Activated T-cell treated with anti-CD3 and anti-CD28 coated beads, Interleukin-2, amount 50 U/mL, for 4 hours (primary cell): ENCODE measurements around the gene CERS4. TPM values are rescaled to one million over a fixed set of nuclear protein-coding genes. Genes with fewer than 3 reads are reported as not detected.
A peak's percentile ranks its signal among the peaks of the same experiment; 100 is the strongest.
"Not testable (repeated sequence)": the region's sequence is repeated elsewhere in the genome, so short reads cannot be mapped to it uniquely, and the experiment has no call there.

Experiments used
- ATAC-seq, 2 donors: fragments of 200-7000 bp; cut with Tn5 transposase; one replicate each; pipeline ENCODE4 v1.10.0; 2021
- DNase-seq: peaks from one replicate; pipeline ENCODE4 v3.0.0-alpha.2; 2020
- H3K27me3 Mint-ChIP-seq: one replicate; pipeline ENCODE4 v1.8.0; 2021; ENCODE audit warnings: low read depth, mixed read lengths
- H3K36me3 Mint-ChIP-seq: one replicate; pipeline ENCODE4 v1.8.0; 2022; ENCODE audit warnings: mixed read lengths; ENCODE audit not compliant: insufficient read depth
- H3K4me1 Mint-ChIP-seq: one replicate; pipeline ENCODE4 v1.8.0; 2021; ENCODE audit warnings: low read depth, mixed read lengths
- H3K4me3 Mint-ChIP-seq: one replicate; pipeline ENCODE4 v1.8.0; 2021; ENCODE audit warnings: mild to moderate bottlenecking, moderate library complexity, mixed read lengths
- H3K9me3 Mint-ChIP-seq: one replicate; pipeline ENCODE4 v1.8.0; 2021; ENCODE audit warnings: mixed read lengths
- total RNA-seq, 3 donors: library from RNA; stranded (reverse); gene quantifications; one replicate each; pipeline ENCODE4 v1.2.1, GENCODE V29; 2021

CERS4 gene, protein sequence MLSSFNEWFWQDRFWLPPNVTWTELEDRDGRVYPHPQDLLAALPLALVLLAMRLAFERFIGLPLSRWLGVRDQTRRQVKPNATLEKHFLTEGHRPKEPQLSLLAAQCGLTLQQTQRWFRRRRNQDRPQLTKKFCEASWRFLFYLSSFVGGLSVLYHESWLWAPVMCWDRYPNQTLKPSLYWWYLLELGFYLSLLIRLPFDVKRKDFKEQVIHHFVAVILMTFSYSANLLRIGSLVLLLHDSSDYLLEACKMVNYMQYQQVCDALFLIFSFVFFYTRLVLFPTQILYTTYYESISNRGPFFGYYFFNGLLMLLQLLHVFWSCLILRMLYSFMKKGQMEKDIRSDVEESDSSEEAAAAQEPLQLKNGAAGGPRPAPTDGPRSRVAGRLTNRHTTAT
- total RNA-seq, result 10 to 100 TPM; 16.8 to 24.1 (median 19.6) TPM

DNA sequence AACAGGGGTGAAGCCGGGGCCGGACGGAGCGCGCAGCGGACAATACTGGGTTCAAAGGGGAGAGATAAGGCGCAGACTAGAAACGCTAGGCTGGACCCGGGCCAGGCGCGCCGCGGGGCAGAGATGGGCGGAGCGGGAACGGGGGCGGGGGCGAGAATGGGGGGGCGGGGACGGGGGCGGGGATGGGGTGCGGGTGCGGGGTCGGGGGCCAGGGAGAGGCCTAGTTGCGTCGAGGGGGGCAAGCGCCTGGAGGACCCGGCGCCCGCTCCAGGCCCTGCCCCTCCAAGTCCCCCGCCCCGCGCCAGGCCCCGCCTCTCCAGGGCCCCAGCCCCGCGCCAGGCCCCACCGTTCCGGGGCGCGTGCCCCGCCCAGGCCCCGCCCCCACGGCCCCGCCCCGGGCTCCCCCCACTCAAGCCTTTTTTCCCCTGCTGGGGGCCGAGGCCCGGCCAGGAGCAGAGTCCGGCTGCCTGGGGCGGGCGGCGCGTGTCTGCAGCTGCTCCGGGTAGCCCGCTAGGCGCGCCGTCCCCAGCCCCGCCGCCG lies at the start of gene CERS4:
Gene CERS4 (plus strand): TSS at position 449 of the 540 bp plus-strand sequence. CDS start 41,707 bp downstream, outside the sequence.
- DNase-seq, result peak; percentile 64
- Mint-ChIP-seq H3K36me3 (no peaks in the 10 kb centered on the region), H3K4me1 (peaks cover 24% of the 10 kb centered on the region), H3K27me3 (no peaks in the 10 kb centered on the region), H3K9me3 (no peaks in the 10 kb centered on the region), H3K4me3 (peak within 1 kb of the TSS; percentile 96)
- ATAC-seq, result peak; percentile 86 to 92

DNA sequence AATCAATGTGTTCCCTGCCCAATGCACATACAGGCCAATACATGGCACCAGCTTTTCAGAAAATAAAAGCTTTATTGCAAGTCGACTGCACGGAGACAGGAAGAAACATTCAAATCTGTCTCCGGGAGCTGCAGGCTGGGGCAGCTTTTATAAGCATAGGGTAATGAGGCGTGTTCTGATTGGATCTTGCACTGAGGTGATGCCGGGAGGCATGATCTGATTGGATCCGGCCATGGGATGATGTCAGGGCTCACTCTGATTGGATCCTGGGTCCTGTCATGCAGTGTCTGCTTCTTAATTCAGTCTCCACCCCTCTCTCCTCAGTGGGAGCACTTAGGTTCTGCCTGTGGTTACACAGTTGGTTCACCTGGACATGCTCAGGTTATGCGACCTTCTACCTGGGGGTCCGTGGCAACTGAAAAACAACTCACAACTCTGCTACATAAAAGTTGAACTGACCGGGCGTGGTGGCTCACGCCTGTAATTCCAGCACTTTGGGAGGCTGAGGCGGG lies 48.0 kb upstream of the CERS4 start:
- H3K27me3 Mint-ChIP-seq, result no peaks in the 10 kb centered on the region
- no peak overlapping the region for H3K4me3 Mint-ChIP-seq
- no peaks in the 10 kb centered on the region for H3K4me1 Mint-ChIP-seq
- no peaks in the 10 kb centered on the region for H3K36me3 Mint-ChIP-seq
- DNase-seq (no peak), ATAC-seq (no peak)
- H3K9me3 Mint-ChIP-seq, result no peaks in the 10 kb centered on the region

- DNase-seq (no peak), ATAC-seq (no peak)
- H3K4me3 Mint-ChIP-seq, result no peak overlapping the region
- H3K4me1 Mint-ChIP-seq, result no peaks in the 10 kb centered on the region
- no peaks in the 10 kb centered on the region for H3K27me3 Mint-ChIP-seq
- no peaks in the 10 kb centered on the region for H3K9me3 Mint-ChIP-seq
- H3K36me3 Mint-ChIP-seq, result no peaks in the 10 kb centered on the region
Measured at GRCh38 chr19:8163759-8164158, 45.4 kb upstream of the CERS4 start.

- Mint-ChIP-seq H3K4me1 (no peaks in the 10 kb centered on the region), H3K36me3 (no peaks in the 10 kb centered on the region), H3K9me3 (no peaks in the 10 kb centered on the region), H3K4me3 (no peak overlapping the region), H3K27me3 (no peaks in the 10 kb centered on the region)
- DNase-seq, result no peak
- no peak for ATAC-seq
Measured at GRCh38 chr19:8167985-8168384, 41.2 kb upstream of the CERS4 start.

DNA sequence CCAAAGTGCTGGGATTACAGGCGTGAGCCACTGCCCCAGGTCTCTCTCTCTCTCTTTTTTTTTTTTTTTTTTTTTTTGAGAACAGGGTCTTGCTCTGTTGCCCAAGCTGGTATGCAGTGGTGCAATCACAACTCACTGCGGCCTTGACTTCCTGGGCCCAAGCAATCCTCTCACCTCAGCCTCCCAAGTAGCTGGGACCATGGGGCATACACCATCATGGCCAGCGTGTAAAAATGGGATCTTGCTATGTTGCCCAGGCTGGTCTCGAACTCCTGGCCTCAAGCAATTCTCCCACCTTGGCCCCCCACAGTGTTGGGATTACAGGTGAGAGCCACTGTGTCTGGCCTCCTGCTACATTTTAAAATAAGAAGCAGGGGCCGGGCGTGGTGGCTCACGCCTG lies 40.6 kb upstream of the CERS4 start:
- no peaks in the 10 kb centered on the region for H3K36me3 Mint-ChIP-seq
- H3K4me3 Mint-ChIP-seq, result no peak overlapping the region
- no peak for DNase-seq
- ATAC-seq, result no peak
- no peaks in the 10 kb centered on the region for H3K9me3 Mint-ChIP-seq
- no peaks in the 10 kb centered on the region for H3K27me3 Mint-ChIP-seq
- no peaks in the 10 kb centered on the region for H3K4me1 Mint-ChIP-seq

GRCh38 chr19:8174706-8175105 lies 34.5 kb upstream of the CERS4 start:
- Mint-ChIP-seq H3K4me1 (no peaks in the 10 kb centered on the region), H3K27me3 (no peaks in the 10 kb centered on the region), H3K9me3 (no peaks in the 10 kb centered on the region), H3K36me3 (no peaks in the 10 kb centered on the region), H3K4me3 (no peak overlapping the region)
- no peak for ATAC-seq
- DNase-seq, result no peak

DNA sequence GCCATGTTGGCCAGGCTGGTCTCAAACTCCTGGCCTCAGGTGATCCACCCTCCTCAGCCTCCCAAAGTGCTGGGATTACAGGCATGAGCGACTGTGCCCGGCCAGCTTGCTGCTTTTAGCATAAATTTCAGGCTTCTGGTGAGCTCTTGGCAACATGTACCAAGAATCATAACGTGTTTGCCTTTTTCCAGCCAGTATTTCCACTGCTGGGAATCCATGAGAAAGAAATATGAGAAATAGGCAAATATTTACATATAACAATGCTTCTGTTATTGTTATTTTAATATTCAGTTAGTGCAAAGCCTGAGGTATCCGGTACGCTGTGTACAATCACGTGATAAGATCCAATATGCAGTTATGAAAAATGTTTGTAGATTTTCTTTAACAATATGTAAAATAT lies 29.2 kb upstream of the CERS4 start:
- no peak for ATAC-seq
- Mint-ChIP-seq H3K4me3 (no peak overlapping the region), H3K27me3 (no peaks in the 10 kb centered on the region), H3K36me3 (no peaks in the 10 kb centered on the region), H3K4me1 (peaks cover 12% of the 10 kb centered on the region), H3K9me3 (no peaks in the 10 kb centered on the region)
- DNase-seq, result no peak

DNA sequence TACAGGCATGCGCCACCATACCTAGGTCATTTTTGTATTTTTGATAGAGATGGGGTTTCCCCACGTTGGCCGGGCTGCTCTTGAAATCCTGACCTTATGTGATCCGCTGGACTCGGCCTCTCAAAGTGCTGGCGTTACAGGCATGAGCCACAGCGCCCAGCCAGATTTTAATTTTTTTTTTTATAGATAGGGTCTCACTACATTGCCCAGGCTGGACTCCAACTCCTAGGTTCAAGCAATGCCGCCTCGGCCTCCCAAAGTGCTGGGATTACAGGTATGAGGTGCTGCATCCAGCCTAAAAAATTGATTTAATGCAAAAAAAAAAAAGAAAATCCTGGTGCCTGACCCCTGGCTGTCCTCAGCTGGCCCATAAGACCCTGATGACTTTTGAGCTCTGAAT lies 24.9 kb upstream of the CERS4 start:
- Mint-ChIP-seq H3K9me3 (no peaks in the 10 kb centered on the region), H3K27me3 (no peaks in the 10 kb centered on the region), H3K4me1 (peaks cover 14% of the 10 kb centered on the region), H3K36me3 (no peaks in the 10 kb centered on the region), H3K4me3 (no peak overlapping the region)
- DNase-seq (no peak), ATAC-seq (no peak)

DNA sequence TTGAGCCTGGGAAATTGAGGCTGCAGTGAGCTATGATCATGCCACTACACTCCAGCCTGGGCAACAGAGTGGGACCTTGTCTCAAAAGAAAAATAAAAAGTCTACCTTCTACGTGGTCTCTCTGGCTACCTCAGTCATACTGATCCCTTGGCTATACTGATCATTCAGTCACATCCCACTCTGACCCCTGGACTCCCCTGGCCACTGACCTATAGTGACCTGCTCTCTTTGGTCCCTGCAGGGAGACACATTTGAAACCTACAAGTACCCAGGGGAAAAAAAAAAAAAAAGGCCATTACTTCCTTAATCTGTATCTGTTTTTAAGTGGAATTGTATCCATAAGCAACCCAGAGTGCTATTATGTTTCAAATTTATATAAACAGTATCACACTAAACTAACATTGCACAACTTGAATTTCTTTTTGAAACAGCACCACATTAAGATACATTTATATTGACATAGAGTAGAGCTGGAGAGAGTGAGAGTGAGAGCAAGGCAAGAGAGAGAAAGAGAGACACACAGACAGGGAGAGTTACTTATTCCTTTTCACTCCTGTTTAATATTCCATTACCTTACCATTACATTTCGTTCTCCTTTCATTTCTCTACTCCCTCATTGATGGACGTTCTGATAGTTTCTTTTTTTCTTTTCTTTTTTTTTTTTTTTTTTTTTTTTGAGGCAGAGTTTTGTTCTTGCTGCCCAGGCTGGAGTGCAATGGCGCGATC lies 23.7 kb upstream of the CERS4 start:
- H3K4me3 Mint-ChIP-seq, result no peak overlapping the region
- H3K4me1 Mint-ChIP-seq, result peaks cover 14% of the 10 kb centered on the region
- ATAC-seq (no peak), DNase-seq (no peak)
- no peaks in the 10 kb centered on the region for H3K27me3 Mint-ChIP-seq
- H3K9me3 Mint-ChIP-seq, result no peaks in the 10 kb centered on the region
- no peaks in the 10 kb centered on the region for H3K36me3 Mint-ChIP-seq

- ATAC-seq, result no peak
- H3K27me3 Mint-ChIP-seq, result no peaks in the 10 kb centered on the region
- H3K9me3 Mint-ChIP-seq, result no peaks in the 10 kb centered on the region
- no peak for DNase-seq
- no peak overlapping the region for H3K4me3 Mint-ChIP-seq
- peaks cover 42% of the 10 kb centered on the region for H3K4me1 Mint-ChIP-seq
- H3K36me3 Mint-ChIP-seq, result no peaks in the 10 kb centered on the region
Measured at GRCh38 chr19:8192221-8192820, 16.8 kb upstream of the CERS4 start.

GRCh38 chr19:8194528-8195267 lies 14.5 kb upstream of the CERS4 start:
- peak; percentile 51 to 54 for ATAC-seq
- Mint-ChIP-seq H3K27me3 (no peaks in the 10 kb centered on the region), H3K36me3 (no peaks in the 10 kb centered on the region), H3K4me3 (peak overlapping the region; percentile 73), H3K4me1 (peaks cover 42% of the 10 kb centered on the region), H3K9me3 (no peaks in the 10 kb centered on the region)
- no peak for DNase-seq

DNA sequence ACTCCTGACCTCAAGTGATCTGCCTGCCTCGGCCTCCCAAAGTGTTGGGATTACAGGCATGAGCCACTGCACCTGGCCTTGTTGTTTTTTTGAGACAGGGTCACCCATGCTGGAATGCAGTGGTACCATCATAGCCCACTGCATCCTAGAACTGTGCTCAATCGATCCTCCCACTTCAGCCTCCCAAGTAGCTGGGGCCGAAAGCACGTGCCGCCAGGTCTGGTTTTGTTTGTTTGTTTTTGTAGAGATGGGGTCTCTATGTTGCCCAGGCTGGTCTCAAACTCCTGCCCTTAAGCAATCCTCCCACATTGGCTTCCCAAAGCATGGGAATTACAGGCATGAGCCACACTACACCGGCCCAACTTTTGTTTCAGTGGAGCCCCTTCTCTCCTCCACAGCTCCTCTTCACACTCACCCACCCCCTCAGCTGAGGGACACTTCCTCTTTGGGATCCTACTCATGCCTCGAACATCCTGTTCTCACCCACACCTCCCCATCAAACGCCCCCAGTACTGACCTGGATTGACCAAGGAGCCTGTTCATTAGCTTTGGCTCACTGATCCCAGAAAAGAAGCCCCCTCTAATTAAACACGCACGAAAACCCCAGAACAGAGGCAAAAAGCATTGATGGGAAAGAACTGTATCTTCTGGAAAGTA lies 12.8 kb upstream of the CERS4 start:
- Mint-ChIP-seq H3K36me3 (no peaks in the 10 kb centered on the region), H3K4me3 (no peak overlapping the region), H3K9me3 (no peaks in the 10 kb centered on the region), H3K4me1 (peaks cover 42% of the 10 kb centered on the region), H3K27me3 (no peaks in the 10 kb centered on the region)
- ATAC-seq (no peak), DNase-seq (no peak)

DNA sequence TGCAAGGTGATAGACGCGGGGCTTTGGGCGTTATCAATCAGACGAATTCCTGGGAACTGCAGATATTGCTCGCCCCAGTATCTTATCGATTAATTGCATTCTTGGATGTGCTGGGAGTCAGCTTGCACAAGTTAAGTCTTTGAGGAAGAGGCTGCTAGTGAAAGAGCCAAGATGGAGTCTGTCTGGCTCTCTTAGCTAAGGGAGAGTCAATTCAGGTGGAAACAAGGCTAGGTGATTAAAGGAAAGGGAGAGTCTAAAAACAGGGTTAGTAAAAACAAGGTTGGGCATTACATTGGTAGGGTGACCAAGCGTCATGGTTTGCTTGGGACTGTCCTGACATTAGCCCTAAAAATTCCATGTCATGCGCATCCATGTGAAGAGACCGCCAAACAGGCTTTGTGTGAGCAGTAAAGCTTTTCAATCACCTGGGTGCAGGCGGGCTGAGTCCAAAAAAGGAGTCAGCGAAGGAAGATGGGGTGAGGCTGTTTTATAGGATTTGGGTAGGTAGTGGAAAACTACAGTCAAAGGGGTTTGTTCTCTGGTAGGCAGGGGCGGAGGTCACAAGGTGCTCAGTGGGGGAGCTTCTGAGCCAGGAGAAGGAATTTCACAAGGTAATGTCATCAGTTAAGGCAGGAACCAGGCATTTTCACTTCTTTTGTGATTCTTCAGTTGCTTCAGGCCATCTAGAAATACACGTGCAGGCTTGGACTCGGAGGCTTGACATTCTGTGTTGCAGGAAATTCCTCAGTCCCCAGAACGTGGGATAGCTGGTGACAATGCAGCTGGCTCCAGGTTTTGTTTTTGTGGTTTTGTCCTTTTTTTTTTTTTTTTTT lies 5.7 kb upstream of the CERS4 start:
- not testable (repeated sequence) for H3K36me3 Mint-ChIP-seq, H3K27me3 Mint-ChIP-seq, H3K4me3 Mint-ChIP-seq, H3K9me3 Mint-ChIP-seq, ATAC-seq, H3K4me1 Mint-ChIP-seq, DNase-seq
